Gastroesophageal sphincter (tissue), 4 donors: ENCODE data around the gene COA5. TPM values are rescaled to one million over a fixed set of nuclear protein-coding genes. Genes with fewer than 3 reads are reported as not detected.

Source experiments
- ATAC-seq: fragments of 150-250 bp; one replicate; pipeline ENCODE4 v1.9.1; 2016; ENCODE audit warnings: mild to moderate bottlenecking, moderate library complexity
- H3K27ac ChIP-seq, 4 donors: fragments of 200-600 bp; sonication (generic) in 3 of 4; 1 replicate in 3 of 4; 2 replicates in 1 of 4; pipeline ENCODE4 v1.5.1; 2016 to 2019
- H3K27me3 ChIP-seq: fragments of 200-600 bp; sonication (generic); one replicate; pipeline ENCODE4 v1.5.1; 2019
- H3K36me3 ChIP-seq, 2 donors: fragments of 200-600 bp; sonication (generic); one replicate each; pipeline ENCODE4 v1.5.1; 2019; ENCODE audit warnings: control low read depth in 1 of 2
- H3K4me1 ChIP-seq, 3 donors: fragments of 200-600 bp; sonication (generic); 1 replicate in 2 of 3; 2 replicates in 1 of 3; pipeline ENCODE4 v1.5.1; 2016 to 2019; ENCODE audit warnings: control low read depth in 2 of 3
- H3K4me3 ChIP-seq, 2 donors: fragments of 200-600 bp; sonication (generic); one replicate each; pipeline ENCODE4 v1.5.1; 2019; ENCODE audit warnings: mild to moderate bottlenecking in 1 of 2, moderate library complexity in 1 of 2
- H3K9me3 ChIP-seq, 3 donors: fragments of 200-600 bp; sonication (generic); one replicate each; pipeline ENCODE4 v1.5.1; 2017 to 2019; ENCODE audit warnings: control low read depth in 2 of 3
- EP300 ChIP-seq: sonication (generic); formaldehyde crosslinking; IDR thresholded peaks from one replicate; pipeline ENCODE4 v1.6.1; 2017; ENCODE audit warnings: antibody characterized with exemption, mild to moderate bottlenecking
- POLR2A ChIP-seq, 2 donors: fragments of 450-650 bp; IDR thresholded peaks; one replicate each; pipeline ENCODE4 v1.6.1; 2017; ENCODE audit warnings: antibody characterized with exemption in 2 of 2, mild to moderate bottlenecking in 2 of 2, moderate library complexity in 1 of 2
- POLR2AphosphoS5 ChIP-seq: sonication (generic); formaldehyde crosslinking; IDR thresholded peaks from one replicate; pipeline ENCODE4 v1.6.1; 2017; ENCODE audit warnings: antibody characterized with exemption
- WGBS, 2 donors: methylation state at CpG; one replicate each; pipeline ENCODE4 v1.1.5; 2018; ENCODE audit warnings: low coverage in 1 of 2; 5-methylcytosine and 5-hydroxymethylcytosine counted together
- total RNA-seq, 4 donors: library from RNA; depleted of rRNA; stranded (reverse); fragments of >200 nt; gene quantifications; one replicate each; pipeline ENCODE4 v1.1.0, GENCODE V29; 2016
- TF ChIP-seq, protein P1 (sequence below), 4 experiments: fragments of 200-600 bp in 2 of 4; fragments of 450-650 bp in 2 of 4; sonication (generic) in 1 of 4; IDR thresholded peaks; one replicate each; pipeline ENCODE4 v1.5.1; 2017 to 2019; ENCODE audit warnings: antibody characterized with exemption in 4 of 4, mild to moderate bottlenecking in 2 of 4, moderate library complexity in 2 of 4

Gene COA5
- total RNA-seq, 4 donors from 2014 or later = 35.1 to 64.9 (median 42.3) TPM

DNA sequence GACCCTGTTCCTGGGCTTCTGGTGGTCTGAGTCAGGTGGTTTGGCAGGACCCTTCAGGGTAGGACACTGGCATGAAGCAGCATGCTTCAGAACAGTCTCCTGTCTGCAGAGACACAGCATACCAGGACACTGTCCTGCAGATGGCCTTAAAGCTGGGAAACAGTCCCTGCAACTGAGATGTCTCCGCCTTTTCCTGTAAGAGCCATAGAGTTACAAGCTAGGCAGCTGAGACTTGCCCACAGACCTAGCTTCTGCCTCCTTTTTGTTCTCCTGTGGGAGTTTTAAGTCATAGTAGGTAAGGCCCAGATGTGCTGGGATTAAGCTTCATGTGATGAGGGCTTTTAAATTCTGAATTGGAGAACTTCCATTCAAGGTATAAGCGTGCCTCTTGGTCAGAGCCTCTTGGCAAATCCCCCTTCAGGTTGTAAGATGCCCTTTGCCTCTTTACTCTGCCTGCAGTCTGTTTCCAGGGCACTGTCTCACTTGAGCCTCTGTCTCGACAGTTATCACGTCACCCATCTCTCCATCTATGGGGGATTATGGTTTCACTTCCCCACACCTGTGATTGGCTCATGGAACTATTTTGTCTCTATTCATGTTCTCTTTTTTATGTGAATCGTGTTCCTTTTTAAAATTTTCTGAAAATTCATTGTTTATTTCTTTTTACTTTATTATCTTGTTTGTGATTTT, 51.8 kb downstream of the COA5 start:
- Histone ChIP-seq H3K36me3 (peaks cover 0 to 85% of the 10 kb centered on the region in 2 donors), H3K9me3 (no peaks in the 10 kb centered on the region), H3K4me3 (no peak overlapping the region), H3K27ac (no peak overlapping the region), H3K4me1 (peaks cover 0 to 29% (median 0%) of the 10 kb centered on the region in 3 donors), H3K27me3 (no peaks in the 10 kb centered on the region)
- WGBS, 2 donors = 77 to 94% methylated on average over 2 to 4 of the region's 5 CpGs
- TF ChIP-seq POLR2A (IDR thresholded peaks at IDR 0.05) = no peak
- TF ChIP-seq, protein P1, sequence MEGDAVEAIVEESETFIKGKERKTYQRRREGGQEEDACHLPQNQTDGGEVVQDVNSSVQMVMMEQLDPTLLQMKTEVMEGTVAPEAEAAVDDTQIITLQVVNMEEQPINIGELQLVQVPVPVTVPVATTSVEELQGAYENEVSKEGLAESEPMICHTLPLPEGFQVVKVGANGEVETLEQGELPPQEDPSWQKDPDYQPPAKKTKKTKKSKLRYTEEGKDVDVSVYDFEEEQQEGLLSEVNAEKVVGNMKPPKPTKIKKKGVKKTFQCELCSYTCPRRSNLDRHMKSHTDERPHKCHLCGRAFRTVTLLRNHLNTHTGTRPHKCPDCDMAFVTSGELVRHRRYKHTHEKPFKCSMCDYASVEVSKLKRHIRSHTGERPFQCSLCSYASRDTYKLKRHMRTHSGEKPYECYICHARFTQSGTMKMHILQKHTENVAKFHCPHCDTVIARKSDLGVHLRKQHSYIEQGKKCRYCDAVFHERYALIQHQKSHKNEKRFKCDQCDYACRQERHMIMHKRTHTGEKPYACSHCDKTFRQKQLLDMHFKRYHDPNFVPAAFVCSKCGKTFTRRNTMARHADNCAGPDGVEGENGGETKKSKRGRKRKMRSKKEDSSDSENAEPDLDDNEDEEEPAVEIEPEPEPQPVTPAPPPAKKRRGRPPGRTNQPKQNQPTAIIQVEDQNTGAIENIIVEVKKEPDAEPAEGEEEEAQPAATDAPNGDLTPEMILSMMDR (IDR thresholded peaks at IDR 0.05) = no peak
- TF ChIP-seq POLR2AphosphoS5 = no peak
- no peak for TF ChIP-seq EP300
- no peak for ATAC-seq

DNA sequence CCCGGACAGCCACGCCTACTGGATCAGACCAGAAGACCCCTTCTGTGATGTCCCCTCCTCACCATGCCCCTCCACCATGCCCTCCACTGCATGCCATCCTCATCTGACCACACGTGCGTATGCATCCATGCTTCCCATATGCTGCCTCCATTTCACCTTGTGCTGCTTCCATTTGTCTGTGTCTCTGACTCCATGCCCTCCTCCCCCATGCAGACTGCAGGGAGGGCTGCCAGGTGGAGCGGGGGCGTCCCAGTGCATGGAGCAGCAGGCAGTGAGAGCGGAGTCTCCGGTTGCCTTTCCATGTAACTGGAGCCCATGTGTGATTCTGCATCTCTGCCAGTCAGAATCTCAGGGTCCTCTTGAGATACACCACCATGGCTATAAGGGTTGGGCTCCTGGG, 52.6 kb downstream of the COA5 start:
- Histone ChIP-seq H3K27me3 (no peaks in the 10 kb centered on the region), H3K4me3 (no peak overlapping the region), H3K27ac (no peak overlapping the region), H3K9me3 (no peaks in the 10 kb centered on the region), H3K4me1 (peaks cover 0 to 21% (median 0%) of the 10 kb centered on the region in 3 donors), H3K36me3 (peaks cover 0 to 93% of the 10 kb centered on the region in 2 donors)
- TF ChIP-seq POLR2A (IDR thresholded peaks at IDR 0.05) (no peak), POLR2AphosphoS5 (no peak), EP300 (no peak)
- TF ChIP-seq, protein P1 (IDR thresholded peaks at IDR 0.05) = no peak
- 80 to 94% methylated on average over 1 to 8 of the region's 8 CpGs for WGBS, 2 donors
- no peak for ATAC-seq

DNA sequence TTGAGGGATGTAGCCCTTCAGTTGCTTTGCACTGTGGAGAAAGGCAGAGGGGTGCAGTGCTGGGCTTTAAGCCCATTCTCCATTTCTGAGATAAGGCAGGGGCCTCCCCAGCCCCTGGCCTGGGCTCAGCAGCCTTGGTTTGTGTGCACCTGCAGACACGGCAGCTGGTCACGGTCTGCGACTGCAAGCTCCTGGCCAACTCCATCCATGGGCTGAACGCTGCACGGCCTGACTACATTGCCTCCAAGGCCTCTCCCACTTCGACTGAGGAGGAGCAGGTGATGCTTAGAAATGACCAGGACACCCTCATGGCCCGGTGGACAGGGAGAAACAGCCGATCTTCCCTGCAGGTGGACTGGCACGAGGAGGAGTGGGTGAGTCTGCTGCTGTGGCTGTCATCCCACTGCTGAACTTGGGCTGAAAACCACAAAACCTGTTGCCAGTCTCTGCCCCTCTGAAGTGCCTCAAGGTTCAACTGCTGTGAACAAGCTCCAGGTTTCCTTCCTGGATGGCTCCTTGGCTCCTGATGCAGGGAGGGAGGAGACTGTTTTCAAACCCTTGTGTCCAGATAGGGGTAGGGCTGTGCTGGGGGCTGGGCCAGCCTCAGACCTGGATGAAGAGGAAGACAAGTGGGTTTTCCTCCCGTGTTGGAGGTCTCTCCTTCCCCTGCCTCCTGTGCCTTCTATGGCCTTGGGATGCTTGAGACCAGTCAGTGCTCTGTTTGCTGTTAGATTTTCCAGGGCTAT, 54.0 kb downstream of the COA5 start:
- WGBS, 2 donors = no CpG with 5 or more reads among the region's 10 CpGs
- no peaks in the 10 kb centered on the region for H3K9me3 ChIP-seq
- TF ChIP-seq, protein P1 (IDR thresholded peaks at IDR 0.05) = no peak
- no peak for TF ChIP-seq POLR2A (IDR thresholded peaks at IDR 0.05)
- no peak for ATAC-seq
- H3K4me3 ChIP-seq = no peak overlapping the region
- H3K4me1 ChIP-seq = peaks cover 0 to 7% (median 0%) of the 10 kb centered on the region in 3 donors
- H3K27ac ChIP-seq = no peak overlapping the region
- peaks cover 0 to 93% of the 10 kb centered on the region in 2 donors for H3K36me3 ChIP-seq
- no peaks in the 10 kb centered on the region for H3K27me3 ChIP-seq

DNA sequence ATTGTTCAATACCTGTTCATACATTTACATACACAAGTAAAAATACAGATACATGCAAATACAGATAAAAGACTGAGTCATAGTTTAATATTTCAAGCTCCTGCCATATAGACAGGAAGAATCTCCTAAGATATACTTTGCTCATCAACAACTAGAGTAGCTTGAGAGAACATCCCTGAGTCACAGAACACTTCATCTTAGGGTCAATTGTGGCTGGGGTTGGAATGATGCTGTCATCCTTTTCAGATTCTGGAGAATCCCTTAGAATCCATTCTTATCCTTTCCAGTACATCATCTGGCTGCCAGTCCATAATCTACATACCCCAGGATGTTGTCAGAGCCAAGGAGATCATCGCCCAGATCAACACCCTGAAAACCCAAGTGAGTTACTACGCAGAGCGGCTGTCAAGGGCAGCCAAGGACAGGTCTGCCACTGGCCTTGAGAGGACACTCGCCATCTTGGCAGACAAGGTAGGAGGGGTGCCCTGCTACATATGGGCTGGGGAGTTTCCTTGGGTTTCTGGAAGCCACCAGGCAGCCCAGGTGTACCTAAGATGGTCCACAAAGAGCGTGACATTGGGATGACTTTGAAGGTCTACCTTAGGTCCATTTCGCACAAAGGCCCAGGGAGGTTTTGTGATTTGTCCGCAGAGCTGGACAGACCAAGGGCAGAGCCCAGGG, 55.7 kb downstream of the COA5 start:
- no peak overlapping the region for H3K27ac ChIP-seq
- no peaks in the 10 kb centered on the region for H3K27me3 ChIP-seq
- H3K36me3 ChIP-seq = peaks cover 0 to 96% of the 10 kb centered on the region in 2 donors
- no peak for TF ChIP-seq POLR2AphosphoS5
- TF ChIP-seq, protein P1 (IDR thresholded peaks at IDR 0.05) = no peak
- no peak for TF ChIP-seq EP300
- TF ChIP-seq POLR2A (IDR thresholded peaks at IDR 0.05) = no peak
- no peaks in the 10 kb centered on the region for H3K9me3 ChIP-seq
- 100% methylated on average over 4 to 5 of the region's 7 CpGs for WGBS, 2 donors
- ATAC-seq = no peak
- H3K4me3 ChIP-seq = no peak overlapping the region
- H3K4me1 ChIP-seq = no peaks in the 10 kb centered on the region
